Measurements from ENCODE around the gene COMTD1.

COMTD1 gene

GRCh38 chr10:75212343-75212742, 23.4 kb downstream of the COMTD1 start:
- ChIA-PET CTCF (interaction anchor here (0.9 to 2.7 kb wide), 5 partner anchors 12 to 101 kb away, joined by 3 to 16 read pairs (median 6); partner anchors contain the start of genes COMTD1 and SAMD8), POLR2A (interaction anchor here (1.9 to 3.4 kb wide), 2 partner anchors 11 to 1036 kb away, joined by 5 to 18 read pairs; no protein-coding TSS in a partner anchor)
- no peak overlapping the region for H3K4me3 ChIP-seq (ENCODE audit: low read depth, low read length)
- no peak overlapping the region for H3K27ac ChIP-seq (ENCODE audit: extremely low read depth, low read depth, low read length)
- peaks cover 2% of the 10 kb centered on the region; the same call in 1 of the 2 replicates for H3K4me1 ChIP-seq (ENCODE audit: control insufficient read depth, insufficient read depth, low read length)
- H3K9me3 ChIP-seq (ENCODE audit: control insufficient read depth, insufficient read depth, low read depth, low read length), result no peaks in the 10 kb centered on the region
- TF ChIP-seq ZNF302 (tag by site-specific recombination; IDR thresholded peaks at IDR 0.05; ENCODE audit: low read depth), result no peak
- TF ChIP-seq ZNF121 (tag by site-specific recombination; IDR thresholded peaks at IDR 0.05), result 0 out of 2 replicates have a peak, but pooled peaks have one; percentile 28
- TF ChIP-seq ZNF398 (tag by site-specific recombination; IDR thresholded peaks at IDR 0.05), result no peak
- TF ChIP-seq AEBP2 (tag by site-specific recombination; IDR thresholded peaks at IDR 0.05; ENCODE audit: borderline replicate concordance), result no peak
- TF ChIP-seq ZBTB11 (tag by site-specific recombination; conservative IDR thresholded peaks at IDR 0.05; ENCODE audit: low read depth), result no peak
- TF ChIP-seq ZNF558 (tag by site-specific recombination; IDR thresholded peaks at IDR 0.05), result no peak
- TF ChIP-seq ZNF48 (tag by site-specific recombination; IDR thresholded peaks at IDR 0.05), result no peak
- no peak for TF ChIP-seq ZNF138 (tag by site-specific recombination; IDR thresholded peaks at IDR 0.05; ENCODE audit: borderline replicate concordance)
- peaks cover 40 to 55% of the 10 kb centered on the region in 2 experiments for H3K36me3 ChIP-seq (ENCODE audit: control insufficient read depth in 2 of 2, insufficient read depth in 1 of 2, low read length in 2 of 2)

- ChIA-PET CTCF (interaction anchor here (0.7 to 2.7 kb wide), 6 partner anchors 13 to 25 kb away, joined by 3 to 16 read pairs (median 6); partner anchors contain the start of gene COMTD1), POLR2A (interaction anchor here (0.6 to 3.4 kb wide), 14 partner anchors 8 to 1071 kb away, joined by 3 to 36 read pairs (median 6); partner anchors contain the start of genes COMTD1 and SAMD8)
- no peaks in the 10 kb centered on the region for H3K9me3 ChIP-seq (ENCODE audit: control insufficient read depth, insufficient read depth, low read depth, low read length)
- H3K4me3 ChIP-seq (ENCODE audit: low read depth, low read length), result peak overlapping the region; percentile 95
- H3K4me1 ChIP-seq (ENCODE audit: control insufficient read depth, insufficient read depth, low read length), result peaks cover 2% of the 10 kb centered on the region; the same call in 1 of the 2 replicates
- H3K36me3 ChIP-seq (ENCODE audit: control insufficient read depth in 2 of 2, insufficient read depth in 1 of 2, low read length in 2 of 2), result peaks cover 29 to 43% of the 10 kb centered on the region in 2 experiments
- H3K27ac ChIP-seq (ENCODE audit: extremely low read depth, low read depth, low read length), result peak overlapping the region; percentile 97
- TF ChIP-seq ZNF10 (tag by site-specific recombination; IDR thresholded peaks at IDR 0.05) (no peak), RBAK (tag by site-specific recombination; IDR thresholded peaks at IDR 0.05) (no peak), ZNF174 (tag by site-specific recombination; IDR thresholded peaks at IDR 0.05) (0 out of 2 replicates have a peak, but pooled peaks have one; percentile 34), KLF16 (tag by site-specific recombination; IDR thresholded peaks at IDR 0.05) (no peak), ZNF585B (tag by site-specific recombination; IDR thresholded peaks at IDR 0.05) (no peak), ZNF521 (tag by site-specific recombination; IDR thresholded peaks at IDR 0.05) (no peak), HOXC10 (CRISPR knock-in tag; IDR thresholded peaks at IDR 0.05) (no peak), ZNF658 (tag by site-specific recombination; IDR thresholded peaks at IDR 0.05) (no peak), HIC1 (tag by site-specific recombination; IDR thresholded peaks at IDR 0.05) (no peak), ZNF624 (tag by site-specific recombination; IDR thresholded peaks at IDR 0.05) (no peak), ZSCAN30 (tag by site-specific recombination; IDR thresholded peaks at IDR 0.05) (0 out of 2 replicates have a peak, but pooled peaks have one; percentile 8), ZNF596 (tag by site-specific recombination; IDR thresholded peaks at IDR 0.05) (0 out of 2 replicates have a peak, but pooled peaks have one; percentile 0), ZNF362 (tag by site-specific recombination; IDR thresholded peaks at IDR 0.05) (no peak), YY2 (tag by site-specific recombination; IDR thresholded peaks at IDR 0.05) (no peak), ZNF501 (tag by site-specific recombination; IDR thresholded peaks at IDR 0.05) (no peak), ZNF510 (tag by site-specific recombination; IDR thresholded peaks at IDR 0.05; ENCODE audit: insufficient replicate concordance) (no peak)
These were observed 24.6 kb downstream of the COMTD1 start for GRCh38 chr10:75211007-75211691.

Measured in HEK293 (cell line).